Suprapubic skin (tissue), 4 donors: ENCODE data around the gene FBXO17.

Experiments
- CTCF ChIP-seq, 2 donors: fragments of 200-600 bp in 1 of 2; fragments of 450-650 bp in 1 of 2; sonication (generic) in 1 of 2; IDR thresholded peaks; one replicate each; pipeline ENCODE4 v1.5.1; 2016 to 2019; ENCODE audit warnings: antibody characterized with exemption in 2 of 2, mild to moderate bottlenecking in 1 of 2, moderate library complexity in 1 of 2
- EP300 ChIP-seq: sonication (generic); formaldehyde crosslinking; IDR thresholded peaks from one replicate; pipeline ENCODE4 v1.6.1; 2017; ENCODE audit warnings: antibody characterized with exemption
- POLR2AphosphoS5 ChIP-seq, 3 donors: sonication (generic); formaldehyde crosslinking; IDR thresholded peaks; one replicate each; pipeline ENCODE4 v1.6.1; 2017; ENCODE audit warnings: antibody characterized with exemption in 3 of 3

GRCh38 chr19:38949580-38950367 lies 25.8 kb downstream of the FBXO17 start:
- TF ChIP-seq CTCF (IDR thresholded peaks at IDR 0.05), result no peak
- TF ChIP-seq POLR2AphosphoS5 (IDR thresholded peaks at IDR 0.05), result no peak
- TF ChIP-seq EP300, result no peak
